Mesendoderm (in vitro differentiated cells): Measurements from ENCODE around the gene SMIM22.

Experiments
- DNase-seq: peaks from one replicate; pipeline ENCODE4 v3.0.0; 2013
- H2AK5ac ChIP-seq: 2 replicates; pipeline ENCODE4 v1.6.1; 2013; ENCODE audit warnings: low read length, inconsistent platforms
- H2BK120ac ChIP-seq: 2 replicates; pipeline ENCODE4 v1.6.1; 2013; ENCODE audit warnings: low read depth, mild to moderate bottlenecking, low read length, moderate library complexity, mixed read lengths
- H2BK15ac ChIP-seq: replicated peaks from 2 replicates; pipeline ENCODE4 v1.6.1; 2013; ENCODE audit warnings: low read depth, mild to moderate bottlenecking, moderate library complexity
- H2BK5ac ChIP-seq: 2 replicates; pipeline ENCODE4 v1.6.1; 2013; ENCODE audit warnings: low read length, inconsistent platforms
- H3K18ac ChIP-seq: 2 replicates; pipeline ENCODE4 v1.6.1; 2013; ENCODE audit warnings: mild to moderate bottlenecking, low read length, mixed read lengths
- H3K23ac ChIP-seq: one replicate; pipeline ENCODE4 v1.6.1; 2013; ENCODE audit warnings: low read length
- H3K27ac ChIP-seq: 2 replicates; pipeline ENCODE4 v1.5.1; 2013; ENCODE audit warnings: low read depth, mild to moderate bottlenecking, inconsistent platforms, low read length, moderate library complexity
- H3K27me3 ChIP-seq: 2 replicates; pipeline ENCODE4 v1.6.1; 2013; ENCODE audit warnings: low read length, control low read depth, mild to moderate bottlenecking, inconsistent platforms; ENCODE audit not compliant: insufficient read depth, poor library complexity
- H3K36me3 ChIP-seq: 2 replicates; pipeline ENCODE4 v1.6.1; 2013; ENCODE audit warnings: low read length, inconsistent platforms; ENCODE audit not compliant: control insufficient read depth, insufficient read depth
- H3K4ac ChIP-seq: one replicate; pipeline ENCODE4 v1.6.1; 2013; ENCODE audit warnings: low read depth, mild to moderate bottlenecking, low read length, moderate library complexity
- H3K4me1 ChIP-seq: 2 replicates; pipeline ENCODE4 v1.6.1; 2013; ENCODE audit warnings: low read depth, low read length, inconsistent platforms; ENCODE audit not compliant: control insufficient read depth
- H3K4me2 ChIP-seq: 2 replicates; pipeline ENCODE4 v1.6.1; 2013; ENCODE audit warnings: low read length
- H3K4me3 ChIP-seq: 2 replicates; pipeline ENCODE4 v1.5.1; 2013; ENCODE audit warnings: mild to moderate bottlenecking, low read length
- H3K56ac ChIP-seq: one replicate; pipeline ENCODE4 v1.6.1; 2013; ENCODE audit warnings: low read length
- H3K79me1 ChIP-seq: 2 replicates; pipeline ENCODE4 v1.6.1; 2013; ENCODE audit warnings: low read length, inconsistent platforms
- H3K79me2 ChIP-seq: 2 replicates; pipeline ENCODE4 v1.6.1; 2013; ENCODE audit warnings: mild to moderate bottlenecking, low read length; ENCODE audit not compliant: control insufficient read depth, insufficient read depth
- H3K9ac ChIP-seq: 2 replicates; pipeline ENCODE4 v1.6.1; 2013; ENCODE audit warnings: low read length, inconsistent platforms
- H4K5ac ChIP-seq: one replicate; pipeline ENCODE4 v1.6.1; 2013; ENCODE audit warnings: low read length
- H4K8ac ChIP-seq: one replicate; pipeline ENCODE4 v1.6.1; 2013; ENCODE audit warnings: low read depth, mild to moderate bottlenecking, control low read depth, low read length, moderate library complexity
- WGBS: extraction: QIAGEN DNeasy Blood & Tissue Kit; methylation state at CpG from one replicate; pipeline ENCODE4 v1.1.7; 2013; ENCODE audit warnings: low lambda C conversion rate, missing lambda C conversion rate; ENCODE audit not compliant: insufficient coverage; ENCODE audit errors: extremely low coverage; 5-methylcytosine and 5-hydroxymethylcytosine counted together

The SMIM22 gene

GRCh38 chr16:4803401-4803844, 8.3 kb downstream of the SMIM22 start:
- no peak for DNase-seq
- Histone ChIP-seq H3K4me3 (no peak overlapping the region), H3K27me3 (no peaks in the 10 kb centered on the region), H2AK5ac (no peak overlapping the region), H4K8ac (no peak overlapping the region), H3K18ac (no peak overlapping the region), H3K27ac (no peak overlapping the region), H2BK15ac (no peak overlapping the region), H3K4me2 (no peak overlapping the region), H3K4me1 (no peaks in the 10 kb centered on the region), H3K79me1 (no peaks in the 10 kb centered on the region), H2BK120ac (no peak overlapping the region), H3K56ac (no peak overlapping the region), H3K4ac (no peak overlapping the region), H3K9ac (no peak overlapping the region), H4K5ac (no peak overlapping the region), H3K79me2 (no peaks in the 10 kb centered on the region), H2BK5ac (no peak overlapping the region), H3K23ac (no peak overlapping the region), H3K36me3 (peaks cover 3% of the 10 kb centered on the region)
- WGBS, result no CpG with 5 or more reads among the region's 8 CpGs

GRCh38 chr16:4803898-4804762, 9.0 kb downstream of the SMIM22 start:
- Histone ChIP-seq H3K18ac (no peak overlapping the region), H2BK15ac (no peak overlapping the region), H3K27ac (no peak overlapping the region), H3K4ac (no peak overlapping the region), H3K4me1 (no peaks in the 10 kb centered on the region), H3K23ac (no peak overlapping the region), H3K9ac (no peak overlapping the region), H3K79me2 (no peaks in the 10 kb centered on the region), H2BK120ac (no peak overlapping the region), H4K5ac (no peak overlapping the region), H2AK5ac (no peak overlapping the region), H4K8ac (no peak overlapping the region), H2BK5ac (no peak overlapping the region), H3K79me1 (no peaks in the 10 kb centered on the region), H3K4me3 (no peak overlapping the region), H3K56ac (peak overlapping the region; percentile 25), H3K36me3 (peaks cover 3% of the 10 kb centered on the region), H3K4me2 (no peak overlapping the region), H3K27me3 (no peaks in the 10 kb centered on the region)
- peak; percentile 23 for DNase-seq
- WGBS, result no CpG with 5 or more reads among the region's 26 CpGs

GRCh38 chr16:4805231-4805630, 10.1 kb downstream of the SMIM22 start:
- no peak overlapping the region for H3K56ac ChIP-seq
- H3K4me3 ChIP-seq, result no peak overlapping the region
- H2BK5ac ChIP-seq, result no peak overlapping the region
- no peak overlapping the region for H2AK5ac ChIP-seq
- H3K36me3 ChIP-seq, result peaks cover 3% of the 10 kb centered on the region
- H3K18ac ChIP-seq, result no peak overlapping the region
- no peaks in the 10 kb centered on the region for H3K79me2 ChIP-seq
- H4K5ac ChIP-seq, result no peak overlapping the region
- no peaks in the 10 kb centered on the region for H3K79me1 ChIP-seq
- no peak overlapping the region for H3K4ac ChIP-seq
- no peak overlapping the region for H3K4me2 ChIP-seq
- no peak overlapping the region for H2BK120ac ChIP-seq
- H3K9ac ChIP-seq, result no peak overlapping the region
- no peak overlapping the region for H3K27ac ChIP-seq
- H2BK15ac ChIP-seq, result no peak overlapping the region
- no peaks in the 10 kb centered on the region for H3K27me3 ChIP-seq
- H3K4me1 ChIP-seq, result no peaks in the 10 kb centered on the region
- no peak overlapping the region for H3K23ac ChIP-seq
- WGBS, result no CpG with 5 or more reads among the region's 11 CpGs
- no peak for DNase-seq
- H4K8ac ChIP-seq, result no peak overlapping the region

GRCh38 chr16:4806280-4806679, 11.1 kb downstream of the SMIM22 start:
- H4K5ac ChIP-seq, result no peak overlapping the region
- H2BK15ac ChIP-seq, result no peak overlapping the region
- H3K4ac ChIP-seq, result no peak overlapping the region
- no peaks in the 10 kb centered on the region for H3K27me3 ChIP-seq
- H3K27ac ChIP-seq, result no peak overlapping the region
- no peaks in the 10 kb centered on the region for H3K79me2 ChIP-seq
- H3K79me1 ChIP-seq, result no peaks in the 10 kb centered on the region
- H3K4me1 ChIP-seq, result no peaks in the 10 kb centered on the region
- no peak overlapping the region for H3K23ac ChIP-seq
- no peak overlapping the region for H3K4me3 ChIP-seq
- no peak overlapping the region for H3K4me2 ChIP-seq
- peaks cover 5% of the 10 kb centered on the region for H3K36me3 ChIP-seq
- H3K18ac ChIP-seq, result no peak overlapping the region
- H4K8ac ChIP-seq, result no peak overlapping the region
- DNase-seq, result no peak
- H2BK120ac ChIP-seq, result no peak overlapping the region
- no peak overlapping the region for H2AK5ac ChIP-seq
- no peak overlapping the region for H2BK5ac ChIP-seq
- H3K56ac ChIP-seq, result no peak overlapping the region
- H3K9ac ChIP-seq, result no peak overlapping the region
- no CpG with 5 or more reads among the region's 6 CpGs for WGBS

GRCh38 chr16:4811242-4811641, 16.1 kb downstream of the SMIM22 start:
- H4K5ac ChIP-seq, result no peak overlapping the region
- no peak overlapping the region for H2AK5ac ChIP-seq
- H3K9ac ChIP-seq, result no peak overlapping the region
- no peak for DNase-seq
- no peak overlapping the region for H4K8ac ChIP-seq
- no peaks in the 10 kb centered on the region for H3K79me2 ChIP-seq
- H3K36me3 ChIP-seq, result peaks cover 16% of the 10 kb centered on the region
- H3K56ac ChIP-seq, result no peak overlapping the region
- no CpG with 5 or more reads among the region's 3 CpGs for WGBS
- H3K79me1 ChIP-seq, result no peaks in the 10 kb centered on the region
- H2BK5ac ChIP-seq, result no peak overlapping the region
- H3K23ac ChIP-seq, result no peak overlapping the region
- H3K27ac ChIP-seq, result no peak overlapping the region
- H3K27me3 ChIP-seq, result no peaks in the 10 kb centered on the region
- no peak overlapping the region for H3K4me3 ChIP-seq
- no peak overlapping the region for H2BK15ac ChIP-seq
- no peak overlapping the region for H3K18ac ChIP-seq
- no peak overlapping the region for H2BK120ac ChIP-seq
- H3K4me1 ChIP-seq, result no peaks in the 10 kb centered on the region
- no peak overlapping the region for H3K4ac ChIP-seq
- H3K4me2 ChIP-seq, result no peak overlapping the region

- Histone ChIP-seq H3K79me1 (no peaks in the 10 kb centered on the region), H2BK15ac (no peak overlapping the region), H2AK5ac (no peak overlapping the region), H3K23ac (no peak overlapping the region), H2BK120ac (no peak overlapping the region), H3K9ac (no peak overlapping the region), H3K27me3 (no peaks in the 10 kb centered on the region), H3K56ac (no peak overlapping the region), H3K36me3 (peaks cover 16% of the 10 kb centered on the region), H3K27ac (no peak overlapping the region), H3K4me3 (no peak overlapping the region), H3K18ac (no peak overlapping the region), H3K4ac (no peak overlapping the region), H4K5ac (no peak overlapping the region), H4K8ac (no peak overlapping the region), H3K4me1 (no peaks in the 10 kb centered on the region), H3K4me2 (no peak overlapping the region), H3K79me2 (no peaks in the 10 kb centered on the region), H2BK5ac (no peak overlapping the region)
- WGBS, result no CpG with 5 or more reads among the region's 9 CpGs
- DNase-seq, result no peak
These were observed 16.6 kb downstream of the SMIM22 start for GRCh38 chr16:4811773-4812172.
